Right kidney (tissue), 1 donor: Measurements from ENCODE around the gene ABHD12.
"Not testable (repeated sequence)": the region's sequence is repeated elsewhere in the genome, so short reads cannot be mapped to it uniquely, and the experiment has no call there.

Experiments used
- DNase-seq: peaks from one replicate; pipeline ENCODE4 v3.0.0-alpha.2; 2016

The ABHD12 gene

DNA sequence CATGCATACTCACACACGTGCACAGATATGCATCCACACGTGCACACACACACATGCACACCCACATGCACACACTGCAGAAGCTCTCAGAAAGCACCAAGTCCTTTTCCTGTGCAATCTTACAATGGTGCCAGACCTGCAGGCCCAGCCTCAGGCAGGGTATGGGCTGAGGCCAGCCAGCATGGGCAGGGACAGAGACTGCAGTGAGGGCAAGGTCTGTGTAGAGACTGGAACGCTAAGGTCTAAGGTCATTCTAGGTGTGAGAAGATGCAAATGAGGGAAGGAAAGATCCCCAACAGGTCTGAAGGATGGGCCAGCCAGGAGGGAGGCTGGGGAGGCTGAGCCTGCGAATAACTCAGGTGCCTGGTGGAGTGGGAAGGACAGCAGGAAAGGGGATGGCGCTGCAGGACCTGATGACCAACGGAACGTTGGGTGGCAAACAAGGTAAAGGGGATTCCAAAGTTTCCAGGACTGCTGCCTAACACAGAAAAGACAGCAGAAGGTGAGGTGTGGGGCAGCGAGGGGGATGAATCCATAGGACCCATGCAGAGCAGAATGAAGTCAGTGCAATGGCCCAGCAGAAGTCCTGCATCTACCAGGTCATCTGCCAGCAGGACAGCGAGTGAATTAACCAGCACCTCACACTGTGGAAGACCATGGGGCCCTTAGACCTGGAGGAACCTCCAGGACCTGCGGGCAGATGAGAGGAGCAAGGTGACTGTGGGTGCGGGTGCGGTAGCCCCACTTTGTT, 67.0 kb downstream of the ABHD12 start:
- no peak for DNase-seq

DNA sequence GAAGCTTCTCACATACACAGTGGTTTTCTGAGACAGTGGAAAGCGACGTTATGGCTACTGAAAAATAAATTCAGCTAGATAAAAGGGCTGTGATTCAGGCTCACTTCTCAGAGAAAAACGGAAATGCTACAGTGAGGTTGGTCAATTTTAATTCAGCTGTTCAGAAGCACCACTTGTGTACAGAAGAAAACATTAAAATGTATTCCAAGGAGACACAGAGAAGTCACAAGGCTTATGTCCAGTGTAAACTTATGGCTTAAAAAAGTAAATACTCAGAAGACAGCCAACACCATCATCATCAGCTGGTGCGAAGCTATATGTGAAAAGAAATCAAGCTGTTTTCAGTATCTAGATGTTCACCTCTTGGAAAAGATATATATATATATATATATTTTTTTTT, 68.6 kb downstream of the ABHD12 start:
- DNase-seq = no peak

DNA sequence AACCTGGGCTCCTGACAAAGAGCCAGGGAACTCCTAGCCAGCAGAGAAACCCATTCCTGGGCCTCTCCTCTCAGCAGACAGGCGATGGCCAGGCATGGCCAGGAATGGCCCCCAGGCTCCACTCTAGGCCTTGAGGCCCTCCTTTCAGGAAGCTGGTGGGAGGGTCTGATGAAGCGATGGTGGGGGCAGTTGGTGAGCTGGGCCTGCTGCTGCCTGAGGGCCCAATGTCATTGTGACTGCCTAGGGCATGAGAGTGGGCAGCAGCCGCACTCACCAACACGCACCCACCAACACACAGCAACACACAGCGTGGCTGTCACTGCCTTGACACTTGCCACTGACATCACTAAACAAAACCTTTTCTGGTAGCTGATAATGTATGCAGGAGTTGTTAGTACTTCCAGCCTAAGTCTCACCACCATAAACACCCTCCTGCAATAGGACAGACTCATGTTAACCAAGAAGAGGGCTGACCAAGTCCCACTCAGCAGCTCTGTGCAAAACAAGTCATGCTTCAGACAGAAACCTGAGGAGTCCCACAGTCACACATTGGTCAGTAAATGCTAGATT, 69.3 kb downstream of the ABHD12 start:
- no peak for DNase-seq

DNA sequence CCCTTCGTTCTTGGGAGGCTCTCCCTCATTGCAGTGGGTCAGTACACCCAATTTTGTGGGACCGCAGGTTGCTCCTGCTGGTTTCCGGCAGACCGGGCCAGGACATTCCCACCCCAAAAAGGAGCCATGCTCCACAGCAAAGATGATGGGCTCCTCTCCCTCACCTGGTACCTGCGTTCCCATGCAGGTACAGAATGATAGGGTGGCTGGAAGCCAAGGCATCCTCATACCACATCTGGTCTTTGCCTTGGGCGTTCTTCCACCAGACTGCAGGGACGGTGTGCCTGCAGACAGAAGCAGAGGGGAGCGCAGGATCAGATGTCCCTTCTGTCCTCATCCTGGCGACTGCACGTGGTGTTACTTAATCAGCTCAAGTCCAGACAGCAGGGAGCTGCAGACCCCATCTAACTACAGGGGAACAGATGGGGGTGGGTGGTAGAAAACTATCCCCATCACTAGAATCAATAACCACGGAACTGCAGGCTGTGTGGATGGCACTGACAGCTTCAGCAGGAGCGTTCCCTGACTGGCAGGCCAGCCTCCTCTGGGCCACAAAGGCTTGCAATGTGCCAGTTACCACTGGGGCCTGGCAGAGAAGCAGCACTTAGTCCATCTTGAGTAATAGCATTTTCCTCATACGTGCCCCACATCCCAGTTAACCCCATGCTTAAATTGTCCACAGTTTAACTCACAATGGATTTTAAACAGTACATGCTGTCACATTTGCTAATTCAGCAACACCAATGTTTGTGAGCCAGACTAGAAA, 70.4 kb downstream of the ABHD12 start:
- no peak for DNase-seq

DNA sequence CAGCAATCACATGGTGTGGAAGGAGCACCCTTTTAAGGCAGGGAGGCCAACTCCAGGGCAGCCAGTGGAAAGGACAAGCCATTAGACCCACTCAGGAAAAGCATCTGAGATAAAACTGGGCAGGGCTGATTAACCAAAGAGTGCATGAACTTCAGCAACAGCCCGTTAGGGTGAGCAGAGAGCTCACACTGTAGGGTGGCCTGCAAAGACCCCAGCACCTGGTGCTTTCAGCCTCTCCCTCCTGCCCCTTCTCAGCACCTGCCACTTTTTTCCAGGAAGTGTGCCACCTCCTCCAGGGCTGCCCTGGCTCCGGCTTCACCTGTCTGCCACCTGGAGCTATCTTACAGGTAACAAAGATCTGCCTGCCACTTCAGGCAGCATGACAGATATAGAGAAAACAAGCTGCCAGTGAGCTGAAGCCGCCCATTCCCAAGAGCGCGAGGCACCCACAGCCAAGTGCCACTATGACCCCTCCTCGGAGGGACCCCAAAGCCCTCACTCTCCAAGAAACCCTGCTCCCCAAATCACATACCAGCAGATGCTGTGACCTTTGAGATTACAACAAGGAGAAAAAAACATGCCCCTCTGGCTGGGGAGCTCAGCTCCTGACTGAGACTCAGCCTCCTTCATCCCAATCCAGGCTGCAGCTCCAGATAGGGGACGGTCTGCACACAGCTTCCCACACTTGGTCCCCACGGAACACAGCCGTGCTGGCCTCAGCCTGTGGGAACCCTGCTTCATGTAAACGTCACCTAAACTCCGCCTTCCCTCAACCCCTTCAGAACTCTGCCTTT, 71.2 kb downstream of the ABHD12 start:
- DNase-seq = no peak

DNA sequence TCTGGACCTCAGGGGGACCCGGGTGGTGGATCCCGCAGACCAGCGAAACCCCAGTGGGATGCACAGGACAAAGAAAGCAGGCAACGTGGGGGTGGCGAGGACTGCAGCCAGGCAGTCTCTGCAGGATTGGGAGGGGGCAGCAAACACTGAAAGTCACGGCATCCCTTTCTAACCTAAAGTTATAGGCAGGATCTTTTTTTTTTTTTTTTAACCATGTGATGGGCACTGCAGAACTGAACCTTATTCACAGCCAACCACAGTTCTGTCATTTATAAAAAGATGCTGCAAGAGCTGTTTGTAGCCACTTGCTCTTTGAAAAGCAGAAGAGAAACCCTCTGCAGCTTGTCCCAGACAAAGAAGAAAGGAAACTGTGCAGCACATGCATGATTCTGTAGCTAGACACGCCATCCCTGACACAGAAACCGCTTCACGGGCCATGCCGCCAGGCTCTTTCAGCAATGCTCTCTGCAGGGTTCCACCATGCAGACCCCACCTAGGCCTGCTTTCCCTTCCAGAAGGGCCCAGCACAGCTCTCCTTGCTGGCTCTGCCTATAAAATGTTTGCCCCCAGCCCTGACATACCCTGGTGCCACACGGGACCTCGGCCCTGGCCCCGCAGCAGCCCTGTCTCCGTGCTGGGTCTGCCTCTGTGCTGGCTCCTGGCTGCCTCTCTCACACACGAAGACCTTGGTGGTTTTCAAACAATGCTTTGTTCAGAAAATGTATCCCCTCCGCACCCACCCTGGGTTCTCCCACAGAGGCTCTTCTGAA, 72.0 kb downstream of the ABHD12 start:
- no peak for DNase-seq

DNA sequence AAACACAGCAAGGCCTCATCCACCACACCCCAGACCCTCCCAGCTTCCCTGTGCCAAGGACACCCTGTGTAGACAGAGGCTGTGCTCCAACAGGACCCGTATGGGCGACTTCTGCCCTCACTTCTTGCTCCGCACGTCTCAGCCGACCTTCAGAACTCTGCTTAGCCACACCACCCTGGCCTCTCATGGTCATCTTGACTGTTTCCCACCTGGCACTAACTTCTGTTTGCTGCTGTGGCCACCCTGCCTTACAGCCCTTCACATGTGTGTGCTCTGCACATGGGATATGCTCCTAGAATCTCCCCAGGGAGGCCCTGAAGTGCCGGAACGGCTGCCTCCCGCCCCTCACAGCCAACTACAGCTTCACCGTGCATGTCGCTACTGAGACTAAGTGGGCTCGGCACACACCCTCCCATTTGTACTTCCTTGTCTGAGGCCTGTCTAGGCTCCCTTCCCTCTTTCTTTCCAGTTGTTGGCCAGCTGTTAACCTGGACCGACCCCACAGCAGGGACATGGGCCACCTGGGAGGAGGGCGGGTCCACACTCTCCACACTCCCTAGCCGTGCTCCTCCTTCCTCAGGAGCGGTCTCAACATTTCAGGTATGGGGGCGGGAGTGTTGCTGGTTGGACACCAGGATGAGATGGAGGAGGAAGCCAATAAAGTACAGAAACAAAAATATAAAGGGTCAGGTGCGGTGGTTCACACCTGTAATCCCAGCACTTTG, 73.1 kb downstream of the ABHD12 start:
- DNase-seq = no peak

DNA sequence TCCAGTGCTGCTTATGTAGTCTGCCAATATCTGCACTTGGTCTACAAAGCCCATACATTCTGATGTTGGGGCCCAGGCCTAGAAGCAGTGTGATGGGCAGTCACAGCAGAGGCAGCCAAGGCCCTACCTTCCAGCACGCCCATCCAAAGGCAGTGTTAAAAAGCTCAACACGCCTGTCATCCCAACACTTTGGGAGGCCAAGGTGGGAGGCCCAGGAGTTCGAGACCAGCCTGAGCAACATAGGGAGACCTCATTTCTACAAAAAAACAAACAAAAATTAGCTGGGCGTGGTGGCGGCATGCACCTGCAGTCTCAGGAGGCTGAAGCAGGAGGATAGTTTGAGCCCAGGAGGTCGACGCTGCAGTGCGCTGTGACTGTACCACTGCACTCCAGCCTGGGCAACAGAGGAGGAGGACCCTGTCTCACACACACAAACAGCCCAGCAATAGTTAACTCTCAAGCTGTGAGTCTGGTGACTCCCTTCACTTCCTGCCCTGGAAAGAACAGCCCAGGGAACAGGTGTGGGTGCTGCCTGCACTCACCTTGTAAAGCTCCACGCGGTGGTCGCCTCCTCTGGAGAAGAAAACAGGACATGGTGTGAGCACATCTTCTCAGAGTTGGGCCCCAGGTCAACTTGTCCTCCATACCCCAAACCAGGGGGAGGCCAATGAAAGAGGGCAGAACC, 74.0 kb downstream of the ABHD12 start:
- DNase-seq = no peak

DNA sequence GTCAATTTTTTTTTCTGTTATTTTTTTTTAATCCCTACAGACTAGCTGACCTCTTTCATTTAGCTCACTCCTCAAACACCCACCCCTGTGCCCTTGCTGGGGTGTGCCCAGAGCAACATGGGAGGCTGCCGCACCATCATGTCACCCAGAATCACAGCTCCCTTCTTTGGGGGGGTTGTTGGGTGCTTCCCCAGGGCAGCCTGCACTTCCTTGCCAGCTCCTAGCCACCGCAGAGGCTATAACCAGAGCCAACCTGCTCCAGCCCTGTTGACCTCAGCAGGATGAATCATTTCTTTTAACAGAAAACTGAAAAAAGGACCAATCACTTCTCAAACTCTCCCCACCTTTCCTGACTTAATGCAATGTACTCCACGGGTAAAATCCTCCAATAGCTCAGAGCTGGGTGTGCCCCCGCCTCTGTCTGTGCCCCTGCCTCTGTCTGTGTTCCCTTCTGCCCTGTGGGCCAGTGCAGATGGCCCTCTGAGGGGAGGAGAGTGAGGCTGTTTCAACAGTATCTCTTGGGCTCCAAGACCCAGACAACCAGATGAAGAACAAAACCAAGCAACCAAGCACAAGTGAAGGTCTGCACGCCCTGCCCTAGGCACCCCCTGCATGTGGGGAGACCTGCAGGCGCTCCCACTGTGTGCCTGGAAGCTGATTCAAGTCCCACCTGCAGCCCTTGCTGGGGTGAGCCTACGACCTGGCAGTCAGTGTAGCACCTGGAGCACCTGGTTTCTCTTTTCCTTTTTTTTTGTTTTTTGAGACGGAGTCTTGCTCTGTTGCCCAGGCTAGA, 75.0 kb downstream of the ABHD12 start:
- no peak for DNase-seq

DNA sequence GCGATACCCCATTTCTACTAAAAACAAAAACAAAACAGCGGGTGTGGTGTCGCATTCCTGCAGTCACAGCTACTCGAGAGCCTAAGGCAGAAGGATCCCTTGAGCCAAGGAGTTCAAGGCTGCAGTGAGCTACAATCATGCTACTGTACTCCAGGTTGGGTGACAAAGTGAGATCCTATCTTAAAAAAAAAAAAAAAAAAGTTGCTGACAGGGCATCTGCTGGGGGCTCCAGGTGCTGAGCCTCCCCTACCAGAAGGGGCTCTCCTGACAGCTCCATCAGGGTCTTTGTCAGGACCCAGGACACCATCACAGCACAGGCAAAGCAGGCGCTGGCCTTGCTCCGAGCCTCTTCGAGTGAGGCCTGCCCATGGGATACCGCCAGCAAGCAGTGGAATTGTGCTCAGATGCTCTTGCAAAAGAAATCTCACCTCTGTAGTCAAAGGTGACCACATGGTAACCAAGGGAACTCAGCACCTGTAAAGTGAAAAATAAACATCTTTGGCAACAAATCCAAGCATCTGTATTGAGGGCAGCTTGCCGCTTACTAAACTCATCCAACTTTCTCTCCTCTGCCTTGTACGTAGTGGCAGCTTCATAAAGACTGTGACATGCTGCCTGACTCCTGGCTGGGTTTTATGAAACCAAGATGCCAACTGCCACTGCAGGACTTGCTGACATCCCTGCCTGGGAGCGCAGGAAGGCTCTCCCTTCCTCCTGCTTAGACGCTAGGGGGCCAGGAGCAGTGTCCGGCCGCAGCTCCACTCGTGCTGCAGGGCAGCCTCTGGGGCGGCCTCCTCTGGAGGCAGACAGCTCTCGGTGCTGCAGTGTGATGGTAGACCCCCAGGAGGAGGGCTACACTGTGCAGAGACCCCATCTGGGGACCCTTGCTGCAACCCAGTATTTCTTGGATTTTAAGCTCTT, 75.9 kb downstream of the ABHD12 start:
- no peak for DNase-seq

DNA sequence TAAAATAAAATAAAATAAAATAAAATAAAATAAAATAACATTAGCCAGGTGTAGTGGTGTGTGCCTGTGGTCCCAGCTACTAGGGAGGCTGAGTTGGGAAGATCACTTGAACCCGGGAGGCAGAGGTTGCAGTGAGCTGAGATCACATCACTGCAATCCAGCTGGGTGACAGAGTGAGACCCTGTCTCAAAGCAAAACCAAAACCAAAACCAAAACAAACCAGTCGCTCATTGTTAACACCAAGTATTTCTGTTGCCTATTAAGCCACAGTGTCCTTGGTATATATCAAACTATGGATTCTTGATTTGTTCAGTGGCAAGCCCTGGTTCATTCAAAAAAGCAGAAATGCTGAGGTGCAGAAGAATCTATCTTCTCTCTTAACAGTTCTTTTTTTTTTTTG, 77.0 kb downstream of the ABHD12 start:
- no peak for DNase-seq

DNA sequence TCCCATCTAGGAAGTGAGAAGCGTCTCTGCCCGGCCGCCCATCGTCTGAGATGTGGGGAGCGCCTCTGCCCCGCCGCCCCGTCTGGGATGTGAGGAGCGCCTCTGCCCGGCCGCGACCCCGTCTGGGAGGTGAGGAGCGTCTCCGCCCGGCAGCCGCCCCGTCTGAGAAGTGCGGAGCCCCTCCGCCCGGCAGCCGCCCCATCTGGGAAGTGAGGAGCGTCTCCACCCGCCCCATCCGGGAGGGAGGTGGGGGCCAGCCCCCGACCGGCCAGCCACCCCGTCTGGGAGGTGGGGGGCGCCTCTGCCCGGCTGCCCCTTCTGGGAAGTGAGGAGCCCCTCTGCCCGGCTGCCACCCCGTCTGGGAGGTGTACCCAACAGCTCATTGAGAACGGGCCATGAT, 77.9 kb downstream of the ABHD12 start:
- not testable (repeated sequence) for DNase-seq

DNA sequence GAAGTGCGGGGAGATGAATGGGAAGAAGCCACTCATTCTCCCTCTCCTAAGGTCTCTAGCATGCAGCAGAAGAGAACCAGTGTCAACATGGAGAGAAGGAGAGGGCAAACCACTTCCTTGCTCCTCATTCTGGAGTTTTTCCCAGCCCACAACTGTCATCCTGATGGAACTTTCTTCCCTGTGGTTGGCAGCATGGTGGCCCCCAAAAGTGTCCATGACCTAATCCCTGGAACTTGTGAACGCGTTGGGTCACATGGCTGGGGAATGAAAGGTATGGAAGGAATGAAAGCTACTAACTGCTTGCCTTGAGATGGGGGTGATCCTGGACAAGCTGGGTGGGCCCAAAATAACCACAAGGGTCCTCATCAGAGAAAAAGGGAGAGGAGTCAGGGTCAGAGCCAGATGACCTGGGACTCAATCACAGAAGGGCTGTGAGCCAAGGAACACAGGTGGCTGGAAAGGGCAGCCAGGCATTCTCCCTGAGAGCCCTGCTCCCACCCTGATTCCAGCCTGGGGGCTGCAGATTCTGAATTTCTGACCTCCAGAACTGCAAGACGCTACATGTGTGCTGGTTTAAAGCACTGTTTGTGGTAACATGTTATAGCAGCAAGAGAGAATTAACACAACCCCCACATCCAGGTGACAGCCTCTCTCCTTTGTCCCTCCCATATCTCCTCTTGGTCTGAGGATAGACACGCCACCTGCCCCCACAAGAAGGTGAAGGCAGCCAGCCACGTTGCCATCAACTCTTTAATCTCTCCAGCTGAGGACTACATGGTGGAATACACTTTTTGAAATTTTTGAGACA, 79.5 kb downstream of the ABHD12 start:
- no peak for DNase-seq

DNA sequence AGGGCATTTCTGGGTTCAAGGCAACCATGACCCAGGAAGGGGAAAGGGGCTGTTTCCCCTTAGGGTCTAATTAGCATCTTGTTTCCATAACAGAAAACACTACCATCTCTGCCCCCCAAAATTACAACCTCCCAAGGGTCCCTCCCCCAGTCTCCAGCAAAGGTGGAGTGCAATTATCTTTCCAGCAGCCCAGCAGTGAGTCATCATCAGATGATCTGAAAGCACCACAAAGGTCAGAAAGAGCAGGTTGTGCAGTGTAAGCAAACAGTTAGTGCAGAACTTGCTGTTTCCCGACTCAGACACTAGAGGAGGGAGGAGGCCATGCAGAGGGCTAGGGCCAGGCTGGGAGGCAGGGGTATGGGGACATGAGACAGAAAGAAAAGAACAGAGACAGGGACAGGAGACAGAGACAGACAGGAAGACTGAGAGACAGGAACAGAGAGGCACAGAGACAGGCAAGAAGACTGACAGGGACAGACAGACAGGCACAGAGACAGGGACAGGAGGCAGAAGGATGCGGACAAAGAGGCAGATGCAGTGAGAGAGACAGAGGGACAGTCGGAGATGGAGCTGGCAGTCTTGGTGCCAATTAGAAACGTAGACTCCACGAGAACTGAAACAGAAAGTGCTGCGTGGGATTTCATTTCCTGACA, 80.2 kb downstream of the ABHD12 start:
- DNase-seq = no peak

DNA sequence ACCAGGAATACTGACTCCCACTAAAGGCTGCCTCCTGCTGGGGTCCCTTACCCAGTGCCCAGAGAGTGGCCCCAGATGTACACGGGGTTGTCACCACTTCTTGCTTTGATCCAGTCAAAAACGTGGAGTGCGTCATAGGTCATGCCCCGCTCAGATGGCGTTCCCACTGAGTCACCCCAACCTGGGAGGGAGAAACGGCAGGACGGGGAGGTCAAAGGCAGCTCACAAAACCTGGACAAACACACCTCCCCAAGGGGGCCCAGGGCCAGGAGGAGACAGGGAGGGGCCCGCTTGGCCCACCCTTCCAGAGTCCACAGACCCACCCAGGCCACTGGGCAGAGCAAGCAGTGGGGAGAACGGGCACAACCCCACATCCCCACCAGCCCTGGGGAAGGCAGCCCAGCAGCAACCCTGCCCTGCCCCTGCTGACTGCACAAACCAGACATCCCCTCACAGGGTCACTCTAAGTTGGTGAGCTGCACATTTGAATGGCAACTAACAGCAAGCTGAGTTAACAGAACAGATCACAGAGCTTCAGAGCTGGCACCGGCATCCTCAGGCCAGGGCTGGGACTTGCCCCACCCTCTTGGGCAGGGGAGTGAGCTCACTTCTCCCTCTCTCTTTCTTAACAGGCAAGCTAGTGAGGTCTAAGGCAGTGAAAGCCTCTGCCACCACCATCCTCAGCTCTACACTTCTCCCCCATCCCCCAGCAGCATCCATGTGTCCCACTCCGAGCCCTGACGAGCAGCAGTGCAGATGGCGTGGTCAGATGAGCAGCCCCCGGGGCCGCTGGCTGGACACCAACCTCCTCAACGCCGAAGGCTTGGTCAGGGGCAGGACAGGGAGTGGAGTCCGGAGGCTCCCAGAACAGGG, 81.0 kb downstream of the ABHD12 start:
- no peak for DNase-seq
